D341Med (cell line): ENCODE results near the gene SLC7A10.
"Not testable (repeated sequence)": the region's sequence is repeated elsewhere in the genome, so short reads cannot be mapped to it uniquely, and the experiment has no call there.

ENCODE experiments used
- DNase-seq: peaks from one replicate; pipeline ENCODE4 v3.0.0; 2012; ENCODE audit warnings: low spot score

Gene SLC7A10

DNA sequence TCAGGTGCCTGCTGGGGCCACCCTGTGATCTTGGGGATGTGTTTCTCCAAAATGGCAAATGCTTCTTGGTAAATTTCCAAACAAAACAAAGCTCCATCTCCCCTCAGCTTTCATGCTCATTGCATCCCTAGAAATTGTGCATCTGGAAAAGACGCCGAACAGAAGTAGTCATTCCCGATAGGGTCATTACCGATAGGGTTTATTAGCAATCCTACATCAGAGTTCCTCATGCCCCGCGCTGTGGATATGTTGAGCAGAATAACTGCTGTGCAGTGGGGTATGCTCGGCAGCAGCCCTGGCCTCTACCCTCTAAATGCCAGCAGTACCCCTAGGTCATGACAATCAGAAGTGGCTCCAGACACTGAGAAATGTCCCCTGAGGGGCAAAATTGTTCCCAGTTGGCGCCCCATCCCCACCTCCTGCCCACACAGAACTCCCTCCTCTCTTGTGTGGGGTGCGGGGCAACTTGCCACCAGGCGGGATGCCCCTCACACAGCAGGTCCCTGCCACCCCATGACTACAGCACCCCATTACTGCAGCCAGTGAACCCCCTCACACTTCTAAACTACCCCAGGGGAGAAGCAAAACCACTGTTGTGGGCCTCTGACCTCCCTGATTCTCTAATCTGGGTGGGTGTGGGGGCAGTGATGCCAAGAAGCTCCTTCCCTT lies 13.0 kb upstream of the SLC7A10 start:
- no peak for DNase-seq

DNA sequence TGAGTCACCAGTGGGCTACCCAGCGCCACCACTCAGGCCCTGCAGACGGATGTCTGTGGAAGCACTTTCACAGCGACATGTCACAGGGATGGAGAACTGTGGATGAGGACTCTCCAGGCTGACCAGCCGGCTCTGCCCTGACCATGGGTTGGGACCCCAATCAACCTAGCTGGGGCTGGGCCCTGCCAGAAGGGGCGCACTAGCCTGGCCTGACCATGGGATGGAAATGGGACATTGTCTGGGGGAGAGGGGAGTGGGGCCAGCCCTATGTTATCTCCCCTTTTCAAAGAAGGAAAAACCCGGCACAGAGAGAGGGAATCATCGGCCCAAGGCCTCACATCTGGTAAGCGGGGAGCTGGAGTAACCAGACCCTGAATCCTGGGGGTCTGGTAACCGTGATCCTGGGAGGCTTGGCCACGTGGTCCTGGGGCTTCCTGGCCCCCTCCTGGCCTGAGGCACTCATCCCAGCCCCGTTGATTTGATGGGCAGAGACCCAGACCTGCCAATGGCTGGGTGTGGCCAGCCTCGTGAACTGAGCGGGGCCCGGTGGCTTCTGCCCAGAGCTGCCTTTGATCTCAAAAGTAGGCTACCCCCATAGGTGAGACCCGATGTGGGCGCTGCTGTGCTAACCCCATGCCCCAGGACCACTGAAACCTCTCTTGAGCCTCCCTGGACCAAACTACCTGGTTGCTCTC lies 11.2 kb upstream of the SLC7A10 start:
- DNase-seq, result no peak

DNA sequence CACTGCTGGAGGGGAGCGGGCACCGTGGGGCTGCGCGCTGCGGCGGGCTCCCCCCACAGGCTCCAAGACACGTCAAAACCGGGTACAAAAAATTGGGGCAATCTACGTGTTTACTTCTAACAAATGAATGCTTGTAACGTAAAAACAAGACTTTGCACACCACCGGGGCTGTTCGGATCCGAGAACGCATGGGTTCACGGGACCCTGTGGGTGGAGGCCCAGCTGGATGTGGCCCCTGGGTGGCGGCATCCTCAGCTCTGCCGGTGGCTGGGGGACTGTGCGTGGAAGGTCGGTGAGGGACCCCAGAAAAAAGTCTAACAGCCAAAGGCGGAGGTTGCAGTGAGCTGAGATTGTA lies 10.3 kb upstream of the SLC7A10 start:
- DNase-seq, result no peak

DNA sequence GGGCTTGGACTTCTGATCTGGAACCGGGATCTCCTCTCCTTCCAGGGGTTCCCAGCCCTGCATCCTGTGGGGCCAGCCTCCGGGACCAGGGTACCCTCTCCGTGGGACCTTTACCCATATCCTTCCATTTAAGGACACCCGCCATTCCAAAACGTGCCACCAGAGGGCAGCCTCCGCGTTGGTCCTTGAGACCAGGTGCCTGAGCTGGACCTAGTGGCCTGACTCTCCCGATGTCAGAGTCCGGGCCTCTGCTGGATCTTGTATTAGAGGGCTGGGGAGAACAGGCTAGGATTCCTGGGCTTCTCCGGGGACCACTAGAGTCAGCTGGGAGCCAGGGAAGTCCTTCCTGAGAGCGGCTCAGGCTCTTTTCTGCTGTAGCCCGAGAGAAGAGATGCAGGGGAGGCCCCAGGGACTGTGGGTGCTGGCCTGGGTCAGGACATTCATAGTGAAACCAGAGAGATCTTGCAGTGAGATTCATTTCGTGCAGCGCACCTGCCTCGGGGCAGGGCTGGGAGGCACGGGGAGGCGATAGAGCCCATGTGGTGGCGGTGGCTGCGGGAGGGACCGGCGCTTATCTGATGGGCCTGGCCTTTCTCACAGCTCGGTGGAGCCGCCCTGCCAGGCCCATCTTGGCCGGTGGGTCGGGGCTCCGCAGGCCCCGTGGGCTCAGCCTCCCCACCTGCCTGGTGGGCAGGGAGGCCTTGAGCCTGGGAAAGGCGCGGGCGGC lies 9.8 kb upstream of the SLC7A10 start:
- DNase-seq, result peak; percentile 81

DNA sequence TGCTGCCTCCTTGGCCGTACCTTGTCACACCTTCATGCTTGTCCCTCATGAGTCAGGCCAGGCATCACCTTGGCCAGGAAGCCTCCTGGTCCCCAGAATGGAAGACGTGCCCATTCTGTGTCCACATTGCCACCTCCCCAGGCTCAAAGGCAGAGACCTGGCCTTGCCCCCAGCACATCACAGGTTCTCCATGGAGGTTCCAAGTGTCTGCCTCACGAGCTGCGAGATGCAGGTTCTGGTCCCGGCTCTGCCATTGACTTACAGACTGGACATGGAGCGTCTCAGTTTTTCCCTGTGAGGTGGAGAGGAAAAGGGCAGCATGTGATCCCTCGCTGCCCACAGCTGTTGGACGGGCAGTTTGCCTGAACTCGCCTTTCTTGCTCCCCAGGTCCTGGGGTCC lies 9.1 kb upstream of the SLC7A10 start:
- DNase-seq, result no peak

- no peak for DNase-seq
Measured at GRCh38 chr19:33234092-33234491, 8.4 kb upstream of the SLC7A10 start.

DNA sequence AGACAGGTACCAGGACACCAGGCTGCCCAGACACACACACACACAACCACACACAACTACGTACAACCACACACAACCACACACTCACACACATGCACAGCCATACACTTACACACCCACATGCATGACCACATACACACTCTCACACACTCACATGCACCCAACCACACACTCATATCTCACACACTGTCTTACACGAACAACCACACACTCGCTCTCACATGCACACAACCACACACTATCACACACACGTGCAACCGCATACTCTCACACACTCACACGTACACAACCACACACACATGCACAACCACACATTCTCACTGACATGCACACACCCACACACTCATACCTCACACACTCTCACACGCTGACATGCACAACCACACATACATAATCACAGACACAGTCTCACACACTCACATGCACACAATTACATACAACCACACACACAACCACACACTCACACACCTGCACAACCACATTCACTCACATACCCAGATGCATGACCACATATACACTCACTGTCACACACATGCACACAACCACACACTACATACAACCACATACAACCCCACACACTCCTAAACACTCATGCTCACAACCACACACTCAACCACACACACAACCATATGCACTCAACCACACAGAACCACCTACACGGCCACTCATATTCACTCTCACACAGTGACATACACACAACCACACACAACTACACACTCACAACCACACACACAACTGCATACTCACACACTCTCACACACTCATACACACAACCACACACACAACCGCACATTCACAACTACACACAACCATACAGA lies 7.6 kb upstream of the SLC7A10 start:
- no peak for DNase-seq

DNA sequence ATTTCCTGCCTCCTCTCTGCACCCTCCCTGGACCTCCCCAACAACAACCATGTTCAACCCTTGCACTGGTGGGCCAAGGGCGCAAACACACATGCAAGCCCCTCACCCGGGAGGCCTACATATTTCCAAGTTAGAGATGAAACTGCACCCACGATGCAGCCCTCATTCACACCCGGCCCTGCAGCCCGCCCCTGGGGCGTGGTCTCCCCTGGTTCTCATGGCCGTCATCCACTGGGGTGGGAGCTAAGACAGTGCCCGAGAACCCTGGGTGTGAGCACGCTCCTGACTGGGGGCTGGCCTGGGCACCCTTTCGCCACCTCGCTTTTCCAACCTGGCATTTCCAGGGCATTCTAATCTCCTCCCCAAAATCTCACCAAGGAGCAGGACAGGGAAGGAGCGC lies 7.0 kb upstream of the SLC7A10 start:
- DNase-seq, result no peak

DNA sequence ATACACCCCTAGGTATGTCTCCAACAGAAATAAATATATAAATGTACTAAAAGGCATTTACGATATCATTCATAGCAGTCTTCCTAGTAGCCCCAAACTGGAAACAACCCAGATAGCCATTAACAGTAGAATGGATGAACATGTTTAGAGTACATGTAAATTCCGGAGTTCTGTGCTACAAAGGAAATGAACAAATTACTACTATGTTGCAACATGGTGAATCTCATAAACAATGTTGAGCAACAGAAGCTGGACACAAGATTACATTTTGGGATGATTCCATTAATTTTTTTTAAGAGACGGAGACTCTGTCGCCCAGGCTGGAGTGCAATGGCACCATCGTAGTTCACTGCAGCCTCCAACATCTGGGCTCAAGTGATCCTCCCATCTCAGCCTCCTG lies 5.9 kb upstream of the SLC7A10 start:
- DNase-seq, result no peak

- DNase-seq, result no peak
Measured at GRCh38 chr19:33229962-33230361, 4.3 kb upstream of the SLC7A10 start.

GRCh38 chr19:33227870-33228599 lies 2.4 kb upstream of the SLC7A10 start:
- no peak for DNase-seq

DNA sequence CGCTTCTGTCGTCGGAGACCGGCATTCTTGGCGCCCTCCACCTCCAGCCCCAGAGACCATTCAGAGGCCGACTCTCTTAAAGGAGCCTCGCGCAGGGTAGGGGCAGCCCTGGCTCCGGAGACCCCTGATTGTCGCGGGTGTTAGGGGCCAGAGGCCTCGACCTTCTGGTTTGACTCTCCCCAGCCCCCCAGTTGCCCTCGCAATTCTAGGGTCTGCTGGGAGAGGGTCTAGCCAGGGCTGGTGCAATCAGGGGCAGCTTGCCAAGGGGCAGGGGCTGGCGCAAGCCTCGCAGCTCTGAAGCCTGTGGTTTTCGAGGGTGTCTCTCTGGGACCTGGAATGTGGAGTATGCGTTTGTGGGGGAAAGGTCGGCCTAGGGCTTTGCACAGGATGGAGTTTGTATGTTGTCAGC lies 1.6 kb upstream of the SLC7A10 start:
- no peak for DNase-seq

- DNase-seq, result no peak
Measured at GRCh38 chr19:33226550-33227241, 1.0 kb upstream of the SLC7A10 start.

GRCh38 chr19:33224694-33225457 lies 774 bp downstream of the SLC7A10 start:
- no peak for DNase-seq

DNA sequence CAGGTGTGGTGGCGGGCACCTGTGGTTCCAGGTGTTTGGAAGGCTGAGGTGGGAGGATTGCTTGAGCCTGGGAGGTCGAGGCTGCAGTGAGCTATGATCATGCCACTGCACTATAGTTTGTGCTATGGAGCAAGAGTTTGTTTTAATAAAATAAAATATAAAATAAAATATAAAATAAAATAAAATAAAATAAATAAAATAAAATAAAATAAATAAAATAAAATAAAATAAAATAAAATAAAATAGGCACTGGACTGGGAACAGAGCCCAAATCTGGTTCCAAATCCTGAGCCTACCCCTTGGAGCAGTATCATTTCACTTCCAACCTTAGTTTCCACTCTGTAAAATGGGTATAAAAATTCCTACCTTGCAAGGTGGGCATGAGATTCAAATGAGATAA lies 3.4 kb downstream of the SLC7A10 start:
- not testable (repeated sequence) for DNase-seq

DNA sequence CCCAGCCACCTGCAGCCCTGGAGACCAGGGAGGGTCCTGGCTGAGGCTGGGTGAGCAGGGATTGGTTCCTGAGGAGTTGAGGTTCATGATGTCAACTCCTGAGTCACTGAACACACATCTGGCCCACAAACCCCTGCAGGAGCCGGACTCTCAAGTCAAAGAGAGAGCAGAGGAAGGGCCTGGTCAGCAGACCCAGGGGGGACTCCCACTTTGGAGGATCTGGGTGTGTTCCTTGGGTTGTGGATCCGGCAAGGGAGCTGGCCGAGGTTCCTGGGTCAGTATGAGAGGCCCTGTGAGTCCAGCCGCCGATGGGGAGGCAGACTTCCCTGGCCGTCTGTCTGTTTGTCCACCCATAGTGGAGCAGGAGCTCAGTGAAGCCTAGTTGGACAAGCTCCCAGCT lies 4.0 kb downstream of the SLC7A10 start:
- no peak for DNase-seq

DNA sequence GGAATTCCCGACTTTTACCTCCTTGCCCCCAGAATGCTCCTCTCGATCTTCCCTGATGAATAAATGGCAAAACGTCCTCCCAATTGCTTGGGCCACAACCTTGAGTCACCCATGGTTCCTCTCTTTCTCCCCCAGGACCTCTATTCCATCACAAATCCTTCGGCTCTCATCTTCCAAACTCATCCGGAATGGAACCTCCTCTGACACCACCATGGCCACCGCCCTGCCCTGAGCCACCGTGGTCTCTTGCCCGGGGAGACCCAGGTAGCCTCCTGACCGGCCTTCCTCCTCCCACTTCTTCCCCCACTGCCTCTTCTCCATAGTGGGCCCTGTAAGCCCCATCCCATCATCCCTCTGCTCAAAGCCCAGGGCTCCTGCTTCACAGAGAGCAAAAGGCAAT lies 4.9 kb downstream of the SLC7A10 start:
- DNase-seq, result no peak

GRCh38 chr19:33220115-33220514 lies 5.5 kb downstream of the SLC7A10 start:
- DNase-seq, result no peak

DNA sequence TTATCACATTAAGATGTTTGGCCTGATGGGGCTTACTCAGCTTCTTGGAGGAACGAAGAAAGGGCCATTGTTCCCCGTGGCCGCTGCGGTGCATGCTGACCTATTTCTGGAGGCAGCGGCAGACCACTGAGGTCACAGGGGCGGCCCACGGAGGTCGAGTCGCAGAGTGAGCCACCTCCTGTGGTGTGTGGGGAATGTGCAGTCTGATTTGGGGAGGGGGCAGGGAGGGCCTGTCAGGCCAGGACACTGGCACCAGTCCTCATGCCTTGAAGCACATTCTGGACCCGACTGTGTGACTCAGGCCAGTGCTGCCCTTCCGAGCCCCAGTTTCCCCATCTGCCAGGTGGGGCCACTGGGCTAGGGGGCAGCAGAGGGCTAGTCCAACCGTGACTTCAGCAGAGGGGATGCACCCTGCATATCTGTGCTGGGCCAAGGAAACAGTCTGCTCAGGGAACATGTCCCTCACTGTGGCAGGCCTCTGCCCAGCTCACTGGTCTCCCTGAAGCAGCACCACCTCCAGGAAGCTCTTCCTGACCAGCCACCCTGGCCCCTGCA lies 6.3 kb downstream of the SLC7A10 start:
- no peak for DNase-seq

DNA sequence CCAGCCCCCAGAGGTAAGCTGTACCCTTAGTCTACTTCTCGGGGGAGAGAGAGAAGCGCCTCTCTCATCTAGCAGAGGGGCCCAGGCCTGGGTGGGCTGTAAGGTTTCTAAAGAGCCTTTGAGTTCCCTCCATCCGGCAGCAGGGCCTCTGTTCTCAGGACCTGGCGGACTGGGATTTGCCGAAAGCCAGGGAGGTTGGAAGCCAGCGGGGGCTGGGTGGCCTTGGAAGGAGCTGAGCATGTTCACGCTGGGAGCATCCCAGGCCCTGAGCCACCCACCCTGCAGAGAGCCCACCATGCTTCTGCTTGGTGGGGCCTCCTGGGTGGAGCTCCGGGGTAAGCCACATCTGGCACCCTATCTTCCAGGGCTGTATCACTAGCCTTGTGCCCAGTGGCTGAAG lies 7.8 kb downstream of the SLC7A10 start:
- DNase-seq, result no peak
